Chondrocyte (in vitro differentiated cells): ENCODE results near the gene ARAP1. TPM values are rescaled to one million over a fixed set of nuclear protein-coding genes. Genes with fewer than 3 reads are reported as not detected.
A peak's percentile ranks its signal among the peaks of the same experiment; 100 is the strongest.

ENCODE experiments used
- DNase-seq: peaks from one replicate; pipeline ENCODE4 v3.0.0; 2021; ENCODE audit warnings: mixed read lengths, low spot score
- H3K27ac Mint-ChIP-seq: one replicate; pipeline ENCODE4 v1.8.0; 2021; ENCODE audit warnings: mild to moderate bottlenecking, moderate library complexity, mixed read lengths; ENCODE audit not compliant: unreplicated experiment
- H3K27me3 Mint-ChIP-seq: 2 replicates; pipeline ENCODE4 v1.8.0; 2021; ENCODE audit warnings: low read depth, mixed read lengths
- H3K36me3 Mint-ChIP-seq: 2 replicates; pipeline ENCODE4 v1.8.0; 2021; ENCODE audit warnings: low read depth, mixed read lengths
- H3K4me1 Mint-ChIP-seq: 2 replicates; pipeline ENCODE4 v1.8.0; 2021; ENCODE audit warnings: low read depth, mild to moderate bottlenecking, mixed read lengths
- H3K4me3 Mint-ChIP-seq: one replicate; pipeline ENCODE4 v1.8.0; 2021; ENCODE audit warnings: mild to moderate bottlenecking, moderate library complexity, mixed read lengths; ENCODE audit not compliant: unreplicated experiment
- H3K9me3 Mint-ChIP-seq: 2 replicates; pipeline ENCODE4 v1.8.0; 2021; ENCODE audit warnings: low read depth, mixed read lengths
- total RNA-seq: library from RNA; stranded (reverse); gene quantifications from 3 replicates; pipeline ENCODE4 v1.2.1, GENCODE V29; 2021
- TF ChIP-seq, protein P1 (sequence below): fragments of 200-600 bp; sonication (generic); IDR thresholded peaks from 2 replicates; pipeline ENCODE4 v1.5.0; 2021; ENCODE audit warnings: antibody characterized with exemption, mild to moderate bottlenecking, moderate library complexity

ARAP1 gene
- total RNA-seq, 1 donor from 2014 or later, result 45.3 TPM

DNA sequence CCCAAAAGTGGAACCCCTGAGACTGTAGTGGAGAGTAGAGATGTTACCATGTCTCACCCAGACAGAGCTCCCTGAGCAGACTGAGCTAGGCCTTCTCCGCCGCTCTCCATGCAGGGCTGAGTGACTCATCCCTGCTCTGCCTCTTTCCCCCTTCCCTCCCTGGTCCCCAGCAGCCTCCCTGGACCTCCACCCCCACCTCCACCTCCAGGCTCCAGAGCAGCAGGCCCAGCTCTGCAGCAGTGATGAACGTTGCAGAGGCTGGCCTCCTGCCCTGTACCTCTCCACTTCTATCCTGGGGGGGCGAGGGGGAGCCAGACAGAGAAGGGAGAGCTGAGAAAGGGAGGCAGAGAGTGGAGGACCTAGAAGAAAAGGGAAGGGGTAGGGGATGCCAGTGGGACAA is 19.3 kb upstream of the ARAP1 start:
- no peak for DNase-seq
- no peak overlapping the region for H3K4me3 Mint-ChIP-seq
- TF ChIP-seq, protein P1, sequence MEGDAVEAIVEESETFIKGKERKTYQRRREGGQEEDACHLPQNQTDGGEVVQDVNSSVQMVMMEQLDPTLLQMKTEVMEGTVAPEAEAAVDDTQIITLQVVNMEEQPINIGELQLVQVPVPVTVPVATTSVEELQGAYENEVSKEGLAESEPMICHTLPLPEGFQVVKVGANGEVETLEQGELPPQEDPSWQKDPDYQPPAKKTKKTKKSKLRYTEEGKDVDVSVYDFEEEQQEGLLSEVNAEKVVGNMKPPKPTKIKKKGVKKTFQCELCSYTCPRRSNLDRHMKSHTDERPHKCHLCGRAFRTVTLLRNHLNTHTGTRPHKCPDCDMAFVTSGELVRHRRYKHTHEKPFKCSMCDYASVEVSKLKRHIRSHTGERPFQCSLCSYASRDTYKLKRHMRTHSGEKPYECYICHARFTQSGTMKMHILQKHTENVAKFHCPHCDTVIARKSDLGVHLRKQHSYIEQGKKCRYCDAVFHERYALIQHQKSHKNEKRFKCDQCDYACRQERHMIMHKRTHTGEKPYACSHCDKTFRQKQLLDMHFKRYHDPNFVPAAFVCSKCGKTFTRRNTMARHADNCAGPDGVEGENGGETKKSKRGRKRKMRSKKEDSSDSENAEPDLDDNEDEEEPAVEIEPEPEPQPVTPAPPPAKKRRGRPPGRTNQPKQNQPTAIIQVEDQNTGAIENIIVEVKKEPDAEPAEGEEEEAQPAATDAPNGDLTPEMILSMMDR, result no peak
- peak overlapping the region; percentile 96 for H3K27ac Mint-ChIP-seq
- H3K9me3 Mint-ChIP-seq, result no peaks in the 10 kb centered on the region
- peaks cover 67% of the 10 kb centered on the region for H3K4me1 Mint-ChIP-seq
- no peaks in the 10 kb centered on the region for H3K27me3 Mint-ChIP-seq
- H3K36me3 Mint-ChIP-seq, result no peaks in the 10 kb centered on the region

DNA sequence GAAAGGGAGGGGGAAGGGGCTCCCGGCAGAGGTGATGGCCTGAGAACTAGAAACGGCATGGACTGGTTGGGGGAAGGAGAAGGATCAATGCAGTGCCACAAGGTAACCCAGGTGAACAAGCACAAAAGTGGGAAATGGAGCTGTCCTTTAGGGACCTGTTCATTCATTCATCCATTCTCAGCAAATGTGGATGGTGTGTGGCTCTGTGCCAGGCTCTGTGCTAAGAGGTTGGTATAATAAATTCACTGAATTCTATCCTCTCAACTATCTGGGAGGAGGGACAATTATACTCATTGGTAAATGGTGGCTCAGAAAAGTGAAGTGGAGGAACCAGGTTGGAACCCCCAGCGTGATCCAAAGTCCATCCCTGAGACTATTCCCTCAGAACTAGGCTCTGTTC is 18.6 kb upstream of the ARAP1 start:
- Mint-ChIP-seq H3K27ac (no peak overlapping the region), H3K27me3 (no peaks in the 10 kb centered on the region), H3K4me3 (no peak overlapping the region), H3K36me3 (no peaks in the 10 kb centered on the region), H3K4me1 (peaks cover 62% of the 10 kb centered on the region), H3K9me3 (no peaks in the 10 kb centered on the region)
- TF ChIP-seq, protein P1, result no peak
- no peak for DNase-seq

DNA sequence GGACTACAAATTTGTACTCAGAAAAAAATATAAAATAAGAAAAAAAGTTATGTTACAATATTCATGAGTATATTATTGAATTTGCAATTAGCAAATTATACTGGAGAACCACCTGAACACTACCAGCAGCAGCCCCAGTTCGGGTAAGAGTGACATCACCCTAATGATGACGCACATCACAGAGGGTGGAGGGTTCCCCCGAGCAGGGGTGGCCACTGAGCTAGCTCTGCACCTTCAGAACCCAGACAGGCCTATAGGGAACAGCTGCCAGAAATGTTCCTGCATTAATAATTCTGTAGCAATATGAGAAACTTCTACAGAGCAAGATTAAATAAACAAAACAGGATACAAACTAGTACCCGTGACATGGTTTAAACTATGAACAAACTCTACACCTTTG is 17.5 kb upstream of the ARAP1 start:
- no peak for DNase-seq
- no peak overlapping the region for H3K4me3 Mint-ChIP-seq
- H3K36me3 Mint-ChIP-seq, result no peaks in the 10 kb centered on the region
- TF ChIP-seq, protein P1, result no peak
- peaks cover 53% of the 10 kb centered on the region for H3K4me1 Mint-ChIP-seq
- H3K9me3 Mint-ChIP-seq, result no peaks in the 10 kb centered on the region
- no peaks in the 10 kb centered on the region for H3K27me3 Mint-ChIP-seq
- no peak overlapping the region for H3K27ac Mint-ChIP-seq

DNA sequence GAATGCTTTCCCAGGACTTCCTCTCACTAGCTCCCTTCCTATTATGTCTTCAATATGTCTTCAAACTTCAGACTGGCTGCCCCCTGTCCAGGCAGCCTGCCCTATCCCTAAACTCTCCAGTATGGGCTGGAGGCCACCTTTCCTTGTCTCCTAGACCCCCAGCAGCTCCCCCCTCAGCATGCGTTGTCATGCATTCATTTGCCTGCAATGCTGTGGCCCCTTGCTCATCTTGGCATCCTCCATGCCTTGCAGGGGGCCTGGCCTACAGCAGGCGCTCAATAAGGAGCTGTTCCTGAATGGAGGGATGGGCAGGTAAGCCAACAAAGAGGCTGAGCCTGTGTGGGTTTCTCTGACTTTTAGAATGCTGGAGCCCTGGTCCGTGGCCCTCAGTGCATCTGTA is 16.4 kb upstream of the ARAP1 start:
- Mint-ChIP-seq H3K27ac (no peak overlapping the region), H3K36me3 (no peaks in the 10 kb centered on the region), H3K27me3 (no peaks in the 10 kb centered on the region), H3K4me3 (no peak overlapping the region), H3K9me3 (no peaks in the 10 kb centered on the region), H3K4me1 (peaks cover 43% of the 10 kb centered on the region)
- DNase-seq, result no peak
- TF ChIP-seq, protein P1, result no peak

DNA sequence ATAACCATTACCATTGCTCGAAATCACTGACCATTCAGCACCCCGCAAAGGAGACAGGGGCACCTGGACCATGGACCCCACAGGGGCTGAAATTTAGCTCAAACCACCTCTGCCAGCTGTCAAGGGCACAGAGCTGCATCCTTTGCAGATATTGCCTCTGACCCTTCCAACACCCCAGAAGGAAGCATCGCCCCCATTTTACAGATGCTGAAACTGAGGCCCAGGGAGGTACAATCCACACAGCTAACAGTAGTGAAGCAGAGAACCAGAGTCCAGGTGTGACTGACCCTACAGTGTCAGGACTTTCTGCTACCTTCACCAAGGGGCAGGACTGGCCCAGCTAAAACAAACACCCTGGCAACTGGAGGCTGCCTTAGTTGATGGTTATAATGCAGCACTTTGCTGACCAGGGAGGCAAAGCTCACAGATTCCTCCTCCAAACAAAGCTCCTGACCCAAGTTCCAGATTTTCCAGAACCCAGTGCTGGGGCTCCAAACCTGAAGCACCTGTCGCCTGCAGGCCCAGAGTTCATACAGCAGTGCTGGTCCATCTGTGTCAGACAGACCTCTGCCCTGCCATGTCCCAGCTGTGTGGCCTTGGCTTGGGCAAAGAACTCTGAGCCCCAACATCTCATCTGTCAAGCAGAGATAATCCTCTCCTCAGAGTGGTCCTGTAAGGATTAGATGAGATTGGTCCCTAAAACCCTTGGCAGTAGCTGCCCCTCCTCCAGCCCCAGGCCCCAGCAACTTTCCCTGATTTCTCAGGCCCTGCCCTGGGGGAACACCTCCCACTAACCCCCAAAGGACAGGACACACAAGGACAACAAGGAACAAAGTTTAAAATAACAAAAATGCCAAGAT is 15.2 kb upstream of the ARAP1 start:
- no peak for DNase-seq
- TF ChIP-seq, protein P1, result no peak
- Mint-ChIP-seq H3K27me3 (no peaks in the 10 kb centered on the region), H3K27ac (no peak overlapping the region), H3K9me3 (no peaks in the 10 kb centered on the region), H3K4me1 (peaks cover 32% of the 10 kb centered on the region), H3K36me3 (no peaks in the 10 kb centered on the region), H3K4me3 (no peak overlapping the region)
